GM18873 (cell line): Measurements from ENCODE around the gene CENPH.
"Not testable (repeated sequence)": the region's sequence is repeated elsewhere in the genome, so short reads cannot be mapped to it uniquely, and the experiment has no call there.

Experiments
- ATAC-seq: cut with Tn5 transposase; IDR thresholded peaks from one replicate; pipeline ENCODE4 v1.9.1; 2021; ENCODE audit warnings: mild to moderate bottlenecking, moderate library complexity, moderate number of reproducible peaks; ENCODE audit not compliant: unreplicated experiment, low FRiP score

CENPH gene

DNA sequence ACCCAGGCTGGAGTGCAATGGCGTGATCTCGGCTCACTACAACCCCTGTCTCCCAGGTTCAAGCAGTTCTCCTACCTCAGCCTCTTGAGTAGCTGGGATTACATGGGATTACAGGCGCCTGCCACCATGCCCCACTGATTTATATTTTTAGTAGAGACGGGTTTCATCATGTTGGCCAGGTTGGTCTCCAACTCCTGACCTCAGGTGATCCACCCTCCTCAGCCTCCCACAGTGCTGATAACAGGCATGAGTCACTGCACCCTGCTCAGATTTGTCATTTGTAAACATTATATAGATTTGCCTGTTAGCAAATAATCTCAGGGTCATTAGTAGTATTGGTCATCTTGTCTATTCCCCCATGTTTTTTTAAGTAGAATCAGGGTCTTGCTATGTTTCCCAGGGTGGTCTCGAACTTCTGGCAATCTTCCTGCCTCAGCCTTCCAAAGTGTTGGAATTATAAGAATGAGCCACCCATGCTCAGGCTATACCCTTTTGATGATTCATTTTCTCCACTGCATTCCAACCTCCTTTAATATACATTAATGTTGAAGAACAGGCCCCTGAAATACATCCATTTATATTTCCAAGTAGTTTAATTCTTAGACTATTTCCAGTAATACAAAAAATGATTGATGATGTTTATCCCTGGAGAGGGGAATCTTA lies 17.3 kb downstream of the CENPH start:
- ATAC-seq = no peak

DNA sequence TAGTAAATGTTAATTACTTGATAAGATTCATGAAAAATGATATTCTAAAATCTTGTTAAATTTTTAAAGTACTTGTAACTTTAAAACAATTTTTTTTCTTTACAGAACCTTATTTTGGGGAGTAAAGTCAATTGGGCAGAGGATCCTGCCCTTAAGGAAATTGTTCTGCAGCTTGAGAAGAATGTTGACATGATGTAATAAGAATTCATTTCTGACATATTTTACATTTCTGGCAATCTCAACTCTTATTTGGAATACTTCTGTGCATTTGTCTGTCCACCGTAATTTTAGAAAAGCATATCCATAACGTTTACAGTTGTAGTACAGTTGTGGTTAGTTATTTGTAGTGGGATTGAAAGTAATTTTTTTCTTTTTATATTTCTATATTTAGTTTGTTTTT lies 20.2 kb downstream of the CENPH start:
- ATAC-seq = no peak

GRCh38 chr5:69211200-69211599 lies 21.8 kb downstream of the CENPH start:
- no peak for ATAC-seq

GRCh38 chr5:69212022-69212421 lies 22.6 kb downstream of the CENPH start:
- ATAC-seq = no peak

- no peak for ATAC-seq
Observed at GRCh38 chr5:69213513-69214215, 24.3 kb downstream of the CENPH start.

DNA sequence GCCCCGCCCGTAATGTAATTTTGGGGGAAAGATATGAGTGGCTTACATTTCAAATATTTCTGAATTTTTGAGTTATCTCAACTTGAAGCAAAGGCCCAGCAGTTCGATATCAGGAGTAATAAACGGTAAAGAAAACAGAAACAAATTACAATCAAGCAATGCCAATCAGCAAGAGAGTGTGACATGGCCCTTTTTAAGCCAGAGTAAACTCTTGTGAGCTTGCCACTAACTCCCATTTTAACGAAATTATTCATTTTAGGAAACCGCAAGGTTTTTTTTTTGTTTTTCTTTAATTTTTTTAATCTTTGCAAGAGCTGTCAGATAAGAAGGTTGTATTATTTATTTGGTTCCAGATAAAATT lies 27.7 kb downstream of the CENPH start:
- no peak for ATAC-seq

GRCh38 chr5:69217548-69218526 lies 28.5 kb downstream of the CENPH start:
- ATAC-seq = peak; percentile 85

DNA sequence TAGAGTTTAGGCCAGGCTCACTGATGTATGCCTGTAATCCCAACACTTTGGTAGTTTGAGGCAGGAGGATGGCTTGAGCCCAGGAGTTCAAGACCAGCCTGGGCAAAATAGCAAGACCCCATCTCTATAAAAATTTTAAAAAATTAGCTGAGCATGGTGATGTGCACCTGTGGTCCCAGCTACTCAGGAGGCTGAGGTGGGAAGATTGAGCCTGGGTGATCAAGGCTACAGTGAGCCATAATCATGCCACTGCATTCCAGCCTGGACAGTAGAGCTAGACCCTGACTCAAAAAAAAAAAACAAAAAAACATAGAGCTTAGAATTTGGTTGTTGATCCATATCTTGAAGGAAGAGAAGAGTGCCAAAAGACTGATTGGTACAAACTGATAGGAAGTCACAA lies 30.6 kb downstream of the CENPH start:
- ATAC-seq = no peak

DNA sequence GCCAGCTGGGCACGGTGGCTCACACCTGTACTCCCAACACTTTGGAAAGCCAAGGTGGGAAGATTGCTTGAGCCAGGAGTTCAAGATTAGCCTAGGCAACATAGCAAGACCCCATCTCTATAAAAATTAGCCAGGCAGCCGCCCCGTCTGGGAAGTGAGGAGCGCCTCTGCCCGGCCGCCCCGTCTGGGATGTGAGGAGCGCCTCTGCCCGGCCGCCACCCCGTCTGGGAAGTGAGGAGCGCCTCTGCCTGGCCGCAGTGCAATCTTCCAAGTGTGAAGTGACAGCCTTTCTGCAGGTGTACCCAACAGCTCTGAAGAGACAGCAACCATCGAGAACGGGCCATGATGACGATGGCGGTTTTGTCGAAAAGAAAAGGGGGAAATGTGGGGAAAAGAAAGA lies 31.0 kb downstream of the CENPH start:
- not testable (repeated sequence) for ATAC-seq

GRCh38 chr5:69220833-69221232 lies 31.4 kb downstream of the CENPH start:
- not testable (repeated sequence) for ATAC-seq

DNA sequence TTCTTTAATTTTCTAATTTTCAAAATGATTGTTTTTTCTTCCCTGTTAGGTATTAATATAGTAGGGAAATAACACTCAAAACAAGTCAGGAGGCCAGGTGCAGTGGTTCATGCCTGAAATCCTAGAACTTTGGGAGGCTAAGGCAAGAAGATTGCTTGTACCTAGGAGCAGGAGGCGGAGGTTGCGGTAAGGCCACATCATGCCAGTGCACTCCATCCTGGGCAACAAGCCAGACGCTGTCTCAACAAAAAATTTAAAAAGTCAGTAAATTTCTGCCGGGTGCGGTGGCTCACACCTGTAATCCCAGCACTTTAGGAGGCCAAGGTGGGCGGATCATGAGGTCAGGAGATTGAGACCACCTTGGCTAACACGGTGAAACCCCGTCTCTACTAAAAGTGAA lies 35.1 kb downstream of the CENPH start:
- no peak for ATAC-seq

DNA sequence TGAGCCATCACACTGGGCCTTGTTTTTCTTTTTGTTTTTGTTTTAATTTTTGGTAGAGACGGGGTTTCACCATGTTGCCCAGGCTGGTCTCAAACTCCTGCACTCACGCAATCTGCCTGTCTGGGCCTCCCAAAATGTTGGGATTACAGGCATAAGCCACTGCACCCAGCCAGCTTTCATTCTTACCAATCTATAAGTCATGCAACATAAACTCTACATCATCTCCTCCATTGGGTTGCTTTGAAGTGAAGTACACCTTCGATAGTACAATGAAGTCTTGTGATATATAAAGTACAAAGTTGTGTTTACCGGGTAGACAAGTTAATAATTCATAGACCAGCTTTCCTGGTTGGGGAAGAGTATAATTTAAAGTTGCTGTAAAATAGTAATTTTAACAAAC lies 36.5 kb downstream of the CENPH start:
- no peak for ATAC-seq

DNA sequence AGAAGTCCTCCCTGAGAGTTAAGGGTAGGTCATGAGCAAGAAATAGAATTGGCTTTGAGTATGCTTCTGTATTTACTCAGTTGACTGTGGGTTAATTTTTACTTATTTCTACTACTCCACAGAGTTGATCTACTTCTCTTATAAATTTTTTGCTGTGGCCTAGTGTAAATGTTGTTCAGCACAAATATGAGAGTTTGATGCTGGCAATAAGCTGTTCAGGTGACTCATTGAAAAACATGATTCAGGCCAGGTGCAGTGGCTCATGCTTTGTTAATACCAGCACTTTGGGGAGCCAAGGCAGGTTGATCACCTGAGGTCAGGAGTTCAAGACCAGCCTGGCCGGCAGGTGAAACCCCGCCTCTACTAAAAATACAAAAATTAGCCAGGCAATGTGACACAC lies 40.8 kb downstream of the CENPH start:
- ATAC-seq = no peak

- ATAC-seq = no peak
Observed at GRCh38 chr5:69231281-69231680, 41.9 kb downstream of the CENPH start.

DNA sequence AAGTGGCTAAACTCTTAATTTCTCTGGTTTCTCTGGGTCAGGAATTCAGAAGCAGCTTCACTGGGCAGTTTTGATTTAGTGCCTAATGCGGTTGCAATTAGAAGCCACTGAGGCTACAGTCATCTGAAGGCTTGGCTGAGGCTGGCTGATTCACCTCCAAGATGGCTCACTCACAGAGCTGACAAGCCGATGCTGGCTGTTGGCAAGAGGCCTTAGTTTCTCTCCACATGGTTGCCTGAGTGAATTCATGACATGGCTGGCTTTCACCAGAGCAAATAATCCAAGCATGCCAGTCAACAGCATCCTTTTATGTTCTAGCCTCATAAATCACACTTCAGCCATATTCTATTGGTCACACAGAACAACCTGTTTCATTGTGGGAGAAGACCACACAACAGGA lies 42.5 kb downstream of the CENPH start:
- no peak for ATAC-seq

DNA sequence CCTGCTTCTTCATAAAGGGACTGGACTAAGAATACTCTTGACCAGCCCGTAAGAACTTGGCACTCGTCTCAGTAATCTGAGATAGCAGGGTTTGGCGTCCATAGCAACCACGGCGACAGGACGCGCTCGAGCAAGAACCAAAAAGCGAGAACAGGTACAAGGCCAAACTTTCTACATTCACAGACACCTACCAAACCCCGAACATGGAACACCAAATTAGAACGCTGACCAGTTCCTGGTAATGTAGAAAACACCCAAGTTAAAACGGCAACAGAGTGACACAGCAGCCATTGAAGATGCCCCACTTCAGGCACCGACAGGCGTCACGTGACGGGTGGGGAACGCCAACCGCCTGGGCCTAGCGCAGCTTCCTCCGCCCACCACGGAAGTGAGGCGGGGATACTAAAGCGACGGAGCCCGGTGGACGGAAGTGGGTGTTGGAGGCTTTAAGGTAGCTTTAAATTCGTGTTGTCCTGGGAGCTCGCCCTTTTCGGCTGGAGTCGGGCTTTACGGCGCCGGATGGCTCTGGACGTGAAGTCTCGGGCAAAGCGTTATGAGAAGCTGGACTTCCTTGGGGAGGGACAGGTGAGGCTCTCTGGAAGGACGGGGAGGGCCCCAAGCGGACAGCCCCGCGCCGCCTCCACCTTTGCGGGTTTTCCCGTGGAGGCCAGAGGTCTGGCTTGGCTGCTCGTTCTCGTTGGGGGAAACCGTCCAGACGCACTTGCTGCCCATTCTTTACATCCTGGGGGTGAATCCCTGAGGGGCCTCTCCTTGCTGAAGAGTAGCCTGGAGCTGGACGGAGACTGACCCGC lies 45.3 kb downstream of the CENPH start, which contains the start of gene CDK7:
CDK7 (plus strand) TSS at position 430 of the 812 bp plus-strand sequence; CDS start at position 520, 90 bp downstream.
- peak; percentile 96 for ATAC-seq

DNA sequence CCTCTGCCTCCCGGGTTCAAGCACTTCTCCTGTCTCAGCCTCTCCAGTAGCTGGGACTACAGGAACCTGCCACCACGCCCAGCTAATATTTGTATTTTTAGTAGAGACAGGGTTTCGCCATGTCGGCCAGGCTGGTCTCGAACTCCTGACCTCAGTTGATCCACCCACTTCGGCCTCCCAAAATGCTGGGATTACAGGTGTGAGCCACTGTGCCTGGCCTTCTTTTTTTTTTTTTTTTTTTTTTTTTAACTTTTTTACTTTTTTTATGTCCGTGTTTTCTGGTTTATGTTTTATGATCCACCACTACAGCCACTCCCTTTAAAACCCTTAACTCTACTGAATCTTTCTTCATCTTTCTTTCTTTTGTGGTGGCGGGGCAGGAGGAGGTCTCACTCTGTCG lies 47.4 kb downstream of the CENPH start:
- not testable (repeated sequence) for ATAC-seq

DNA sequence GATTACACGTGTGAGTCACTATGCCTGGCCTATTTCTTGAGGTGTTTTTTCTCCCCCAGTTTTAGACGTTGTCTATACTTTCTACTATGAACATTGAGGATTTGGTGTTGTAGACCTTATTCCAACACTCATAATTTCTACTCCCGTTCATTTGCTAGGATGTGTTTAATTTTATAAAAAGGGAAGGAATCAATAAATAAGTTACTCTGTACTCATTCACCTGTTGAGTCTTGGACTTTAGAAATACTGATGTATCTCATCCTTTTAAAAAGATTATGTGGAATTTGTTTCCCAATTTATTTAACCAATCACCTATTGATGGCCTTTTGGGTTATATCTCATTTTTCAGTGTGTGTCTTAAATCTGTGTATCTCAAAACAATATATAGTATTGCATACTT lies 48.5 kb downstream of the CENPH start:
- no peak for ATAC-seq

- no peak for ATAC-seq
Observed at GRCh38 chr5:69238760-69239251, 49.4 kb downstream of the CENPH start.
